ENCODE data around the gene LMX1A.

The LMX1A gene

GRCh38 chr1:165365341-165365740 lies 8.8 kb upstream of the LMX1A start:
- DNase-seq, result no peak

- no peak for DNase-seq
Measured at GRCh38 chr1:165364568-165365133, 8.1 kb upstream of the LMX1A start.

DNA sequence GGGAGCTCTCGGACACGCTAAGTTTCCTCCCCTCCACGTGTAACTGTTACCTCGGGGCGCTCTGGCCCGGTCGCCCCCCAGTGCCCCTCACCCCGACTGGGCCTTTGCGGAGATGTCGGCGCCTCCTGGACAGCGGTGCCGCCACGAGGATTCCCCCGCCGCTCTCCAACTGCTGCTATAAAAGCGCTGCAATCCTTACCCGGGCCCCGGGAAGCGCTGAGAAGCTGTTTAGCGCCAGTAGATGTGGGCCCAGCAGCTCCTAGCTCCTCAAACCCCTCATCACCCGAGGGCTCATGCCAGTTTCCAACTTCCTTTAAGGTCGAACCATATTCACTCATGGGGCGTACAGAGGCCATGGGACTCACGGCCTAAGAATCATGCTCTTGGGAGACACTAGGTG lies 361 bp upstream of the LMX1A start:
- DNase-seq, result no peak

GRCh38 chr1:165355139-165355976 lies 1.2 kb downstream of the LMX1A start:
- DNase-seq, result no peak

DNA sequence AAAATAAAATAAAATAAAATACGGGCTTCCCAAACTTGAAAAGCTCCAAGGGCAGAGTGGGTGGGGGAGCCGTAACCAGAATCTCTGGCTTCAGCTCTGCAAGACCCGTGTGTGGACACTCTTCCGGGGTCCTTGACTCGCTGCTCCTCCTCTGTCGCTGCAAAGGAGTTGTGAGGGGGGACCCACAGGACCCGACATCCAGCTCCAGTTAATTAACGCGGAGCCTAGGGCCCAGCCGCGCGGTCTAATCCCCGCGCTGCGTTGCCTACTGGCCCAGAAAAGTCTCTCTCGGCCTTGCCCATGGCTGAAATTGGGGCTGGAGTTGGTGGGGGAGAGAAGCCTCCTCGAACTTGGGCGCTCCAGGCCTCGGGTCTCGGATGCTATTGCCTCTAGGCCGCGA lies 1.8 kb downstream of the LMX1A start:
- DNase-seq, result no peak

DNA sequence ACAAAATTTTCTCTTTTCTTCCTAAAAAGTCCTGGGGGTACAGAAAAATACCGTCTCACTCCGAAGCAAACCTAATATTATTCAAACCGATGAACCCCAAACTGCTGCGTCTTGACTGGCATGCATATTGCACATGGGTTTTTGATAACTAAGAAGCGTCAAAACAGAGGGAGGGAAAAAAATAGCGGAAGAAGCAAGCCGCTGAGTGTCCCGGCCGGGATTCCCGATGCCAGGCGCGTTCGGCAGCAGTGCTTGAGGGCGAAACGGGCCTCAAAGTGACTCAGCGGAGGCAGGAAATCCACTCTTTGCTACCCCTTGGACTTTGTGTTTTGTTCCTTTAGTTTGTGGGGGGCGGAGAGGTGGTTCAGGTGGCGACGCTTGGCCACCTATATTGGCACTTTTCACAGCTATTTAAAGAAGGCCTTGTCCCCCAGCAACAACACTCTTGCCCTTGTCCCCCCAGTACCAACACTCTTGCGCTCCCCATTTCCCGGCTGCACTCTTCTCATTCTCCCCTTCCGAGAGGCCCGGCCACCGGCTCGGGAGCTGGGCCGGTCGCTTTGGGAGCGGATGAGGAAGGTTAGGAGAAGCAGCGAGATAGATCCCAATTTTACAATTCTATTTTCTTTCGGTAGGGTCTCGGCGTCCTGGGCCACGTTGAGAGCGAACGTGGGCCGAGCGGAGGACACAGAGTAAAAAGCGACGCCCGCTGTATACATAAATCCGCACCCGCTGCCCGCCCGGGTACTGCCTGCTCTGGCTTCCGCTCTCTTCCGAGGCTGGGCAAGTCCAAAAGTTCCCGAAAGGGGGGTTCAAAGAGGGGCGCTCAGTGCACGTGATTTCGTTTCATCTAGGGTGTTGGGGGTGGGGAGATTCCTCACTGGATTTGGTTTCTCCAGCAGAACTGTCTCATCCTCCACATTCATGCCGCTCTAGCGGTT lies 2.5 kb downstream of the LMX1A start:
- no peak for DNase-seq

GRCh38 chr1:165352442-165353293 lies 3.8 kb downstream of the LMX1A start:
- no peak for DNase-seq

DNA sequence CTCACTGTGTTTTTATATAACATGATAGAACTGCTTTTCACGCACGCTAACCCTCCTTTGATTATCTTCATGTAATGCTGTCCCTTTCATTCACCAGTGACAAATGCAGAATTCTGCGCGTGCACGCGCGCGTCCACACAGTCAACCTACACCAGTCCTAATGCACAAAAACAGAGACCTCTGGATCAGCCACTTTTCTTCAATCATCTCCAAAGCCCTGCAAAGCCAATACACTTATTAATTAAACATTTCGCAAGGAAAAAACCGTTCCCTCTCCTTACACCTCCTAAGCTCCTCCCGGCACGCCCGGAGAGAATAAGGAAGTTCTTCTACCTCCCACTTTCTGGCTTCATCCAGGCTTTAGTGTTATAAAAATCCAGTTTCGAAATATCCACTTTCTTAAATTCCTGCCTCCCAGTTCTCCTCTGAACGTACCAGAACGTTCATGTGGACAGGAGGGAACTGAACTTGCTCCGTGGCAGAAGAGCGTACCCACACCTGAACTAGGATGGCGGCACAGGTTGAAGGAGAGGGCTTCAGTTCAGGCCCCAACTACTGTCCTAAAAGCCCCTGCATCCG lies 4.6 kb downstream of the LMX1A start:
- no peak for DNase-seq

- DNase-seq, result no peak
Measured at GRCh38 chr1:165350840-165351239, 5.7 kb downstream of the LMX1A start.

- no peak for DNase-seq
Measured at GRCh38 chr1:165345502-165345901, 11.0 kb downstream of the LMX1A start.

- DNase-seq, result no peak
Measured at GRCh38 chr1:165344736-165345135, 11.8 kb downstream of the LMX1A start.

- DNase-seq, result no peak
Measured at GRCh38 chr1:165344198-165344597, 12.3 kb downstream of the LMX1A start.

DNA sequence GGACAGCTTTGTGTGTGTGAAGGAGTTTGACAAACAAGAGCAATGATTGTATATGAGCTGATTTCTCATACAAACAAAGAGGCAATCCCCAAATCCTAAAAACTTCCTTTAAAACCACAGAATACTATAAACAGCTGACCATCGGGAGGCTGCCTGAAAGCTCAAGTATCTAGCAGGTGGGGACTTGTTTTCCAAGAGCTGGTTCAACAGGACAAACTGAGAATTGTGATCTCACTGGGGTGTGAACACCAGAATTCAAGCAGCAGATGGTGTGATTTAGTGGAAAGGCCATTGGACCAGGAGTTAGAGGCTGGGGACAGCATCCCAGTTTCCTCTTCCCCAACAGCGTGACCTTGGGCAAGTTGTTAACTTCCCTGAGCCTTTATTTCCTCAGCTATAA lies 13.9 kb downstream of the LMX1A start:
- DNase-seq, result no peak

- no peak for DNase-seq
Measured at GRCh38 chr1:165342168-165342567, 14.3 kb downstream of the LMX1A start.

DNA sequence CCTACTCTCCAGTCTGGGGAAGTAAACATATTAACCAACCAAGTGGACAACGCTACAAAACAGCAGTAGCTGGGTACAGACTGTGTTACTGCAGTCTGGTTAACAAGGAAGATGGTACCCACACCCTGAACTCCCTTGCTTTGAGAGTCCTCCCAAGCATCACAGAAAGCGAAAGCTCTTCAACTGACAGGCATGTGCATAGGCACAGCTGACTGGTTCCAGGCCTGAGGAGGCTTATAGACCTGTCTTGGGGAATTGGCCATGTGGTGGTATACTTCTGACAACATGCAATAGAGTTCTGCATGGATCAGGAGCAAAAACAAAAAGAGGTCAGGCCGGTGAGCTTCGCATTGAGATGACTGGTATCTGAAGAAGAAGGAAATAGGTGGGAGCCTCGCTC lies 17.4 kb downstream of the LMX1A start:
- no peak for DNase-seq

DNA sequence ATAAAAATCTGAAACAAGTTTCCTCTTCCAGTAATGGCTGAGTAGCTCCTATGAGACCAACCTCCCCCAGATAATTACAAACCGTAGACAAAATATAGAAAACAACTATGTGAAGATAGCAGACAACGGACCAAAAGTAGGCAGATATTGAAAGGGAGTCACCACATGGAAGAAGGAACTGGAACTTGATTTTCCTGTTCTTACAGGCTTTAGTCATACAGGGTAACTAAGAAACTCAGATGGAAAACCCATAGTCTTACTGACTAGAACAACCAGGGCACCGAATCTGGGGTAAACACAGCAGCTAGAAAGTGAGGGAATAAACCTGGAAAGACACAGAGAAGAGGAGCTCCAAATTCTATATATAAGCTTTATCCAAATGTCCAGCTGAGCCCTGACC lies 26.0 kb downstream of the LMX1A start:
- DNase-seq, result no peak

DNA sequence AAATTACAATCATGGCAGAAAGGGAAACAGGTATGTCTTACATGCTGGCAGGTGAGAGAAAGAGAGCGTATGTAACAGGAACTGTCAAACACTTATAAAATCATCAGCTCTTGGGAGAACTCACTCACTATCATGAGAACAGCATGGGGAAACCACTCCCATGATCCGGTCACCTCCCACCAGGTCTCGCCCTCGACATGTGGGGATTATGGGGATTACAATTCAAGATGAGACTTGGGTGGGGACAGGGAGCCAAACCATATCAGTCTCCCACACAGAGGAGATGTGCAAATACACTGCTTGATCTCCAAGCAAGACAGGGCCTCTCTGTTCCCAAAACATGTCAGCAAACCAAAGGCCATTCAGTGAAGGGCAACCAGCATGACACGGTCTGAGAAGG lies 27.4 kb downstream of the LMX1A start:
- DNase-seq, result no peak

- DNase-seq, result no peak
Measured at GRCh38 chr1:165328136-165328535, 28.4 kb downstream of the LMX1A start.

GRCh38 chr1:165327538-165327937 lies 29.0 kb downstream of the LMX1A start:
- DNase-seq, result no peak

DNA sequence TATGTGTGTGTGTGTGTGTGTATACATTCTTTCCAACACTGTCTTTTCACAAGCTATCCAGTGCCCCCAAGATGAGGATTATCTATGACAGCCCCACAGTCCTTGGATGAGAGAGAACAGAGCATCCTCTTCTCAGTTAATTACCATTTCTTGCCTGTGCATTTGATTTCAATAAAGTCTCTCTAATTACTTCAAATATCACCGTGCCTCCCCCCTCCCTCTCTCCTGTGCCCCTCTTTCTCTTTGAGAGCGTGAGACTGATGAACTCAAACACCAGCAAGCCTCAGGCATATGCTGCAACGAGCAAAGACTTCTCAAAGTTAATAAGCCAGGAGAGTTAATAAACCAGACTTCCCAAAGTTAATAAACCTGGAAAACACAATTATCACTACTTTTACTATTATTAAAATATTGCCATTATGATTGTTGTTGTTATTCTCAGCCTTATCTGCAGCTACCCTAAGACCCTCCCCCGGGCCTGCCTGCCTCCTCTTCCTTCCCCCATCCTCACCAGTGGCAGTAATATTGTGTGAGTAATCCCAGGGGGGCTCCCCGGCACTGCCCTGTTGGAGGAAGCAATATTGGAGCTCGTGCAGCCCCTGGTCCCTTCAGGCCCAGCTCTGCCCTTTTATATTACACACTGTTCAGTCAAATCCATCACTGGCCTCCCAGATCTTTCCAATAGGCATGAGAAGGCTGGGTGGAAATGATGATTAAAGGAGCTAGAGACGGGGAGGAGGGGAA lies 30.9 kb downstream of the LMX1A start:
- DNase-seq, result no peak

DNA sequence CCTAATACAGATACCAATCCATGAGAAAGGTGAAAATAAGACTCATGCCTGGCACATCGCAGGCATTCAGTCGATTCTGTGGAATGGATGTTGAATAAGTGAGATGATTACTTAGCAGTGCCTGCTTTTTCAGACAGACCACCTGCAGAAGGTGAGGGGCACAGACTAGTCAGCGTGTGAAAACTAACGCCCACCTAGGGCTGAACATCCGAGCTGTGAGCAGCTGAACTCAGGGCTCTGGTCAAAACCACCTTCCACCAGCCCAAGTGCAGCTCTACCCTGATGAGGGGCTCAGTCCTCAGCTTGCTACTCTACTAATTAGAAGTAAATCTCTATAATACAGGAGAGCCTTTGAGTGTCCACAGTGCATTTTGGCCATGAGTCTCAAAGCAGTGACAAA lies 32.5 kb downstream of the LMX1A start:
- no peak for DNase-seq
